Measurements from ENCODE around the gene ULK1.

Gene ULK1

GRCh38 chr12:131920157-131920508, 25.7 kb downstream of the ULK1 start:
- DNase-seq (ENCODE audit: low read depth) = no peak

- DNase-seq (ENCODE audit: low read depth) = no peak
These were observed 26.7 kb downstream of the ULK1 start for GRCh38 chr12:131920902-131921840.

- DNase-seq (ENCODE audit: low read depth) = no peak
These were observed 27.7 kb downstream of the ULK1 start for GRCh38 chr12:131921866-131922769.

GRCh38 chr12:131922772-131923171, 28.4 kb downstream of the ULK1 start:
- no peak for DNase-seq (ENCODE audit: low read depth)

- DNase-seq (ENCODE audit: low read depth) = no peak
These were observed 28.8 kb downstream of the ULK1 start for GRCh38 chr12:131923260-131923659.

GRCh38 chr12:131927110-131928079, 33.0 kb downstream of the ULK1 start:
- no peak for DNase-seq (ENCODE audit: low read depth)

- DNase-seq (ENCODE audit: low read depth) = no peak
These were observed 33.8 kb downstream of the ULK1 start for GRCh38 chr12:131928080-131928710.

GRCh38 chr12:131928711-131929580, 34.5 kb downstream of the ULK1 start, which contains the start of gene PUS1:
Gene PUS1, plus strand, starts transcription at chr12:131929276. Its CDS starts 447 bp downstream, at chr12:131929723.
- DNase-seq (ENCODE audit: low read depth) = peak; percentile 92

GRCh38 chr12:131929581-131930456, 35.4 kb downstream of the ULK1 start:
- no peak for DNase-seq (ENCODE audit: low read depth)

- no peak for DNase-seq (ENCODE audit: low read depth)
These were observed 36.1 kb downstream of the ULK1 start for GRCh38 chr12:131930510-131930909.

- DNase-seq (ENCODE audit: low read depth) = no peak
These were observed 39.0 kb downstream of the ULK1 start for GRCh38 chr12:131933387-131933786.

- no peak for DNase-seq (ENCODE audit: low read depth)
These were observed 40.1 kb downstream of the ULK1 start for GRCh38 chr12:131934535-131934934.

- DNase-seq (ENCODE audit: low read depth) = no peak
These were observed 43.7 kb downstream of the ULK1 start for GRCh38 chr12:131938082-131938481.

GRCh38 chr12:131939007-131939406, 44.6 kb downstream of the ULK1 start:
- no peak for DNase-seq (ENCODE audit: low read depth)

- DNase-seq (ENCODE audit: low read depth) = no peak
These were observed 45.7 kb downstream of the ULK1 start for GRCh38 chr12:131940141-131940547.

- DNase-seq (ENCODE audit: low read depth) = no peak
These were observed 46.9 kb downstream of the ULK1 start for GRCh38 chr12:131941116-131941986.

- no peak for DNase-seq (ENCODE audit: low read depth)
These were observed 47.5 kb downstream of the ULK1 start for GRCh38 chr12:131941987-131942341.

- no peak for DNase-seq (ENCODE audit: low read depth)
These were observed 48.2 kb downstream of the ULK1 start for GRCh38 chr12:131942671-131943070.
